K562 (cell line): ENCODE data around the gene STUB1. TPM values are rescaled to one million over a fixed set of nuclear protein-coding genes. Genes with fewer than 3 reads are reported as not detected.
A peak's percentile ranks its signal among the peaks of the same experiment; 100 is the strongest.

Experiments used
- ARID4B ChIP-seq: sonication (generic); formaldehyde crosslinking; IDR thresholded peaks from 2 replicates; pipeline ENCODE4 v1.8.0; 2022; ENCODE audit warnings: mild to moderate bottlenecking, missing genetic modification reagents
- E2F6 ChIP-seq, 2 experiments: IDR thresholded peaks; 2 replicates each; pipeline ENCODE4 v1.6.1; 2011; ENCODE audit warnings: borderline replicate concordance in 1 of 2, control low read depth in 1 of 2, low read depth in 1 of 2, low read length in 1 of 2, mild to moderate bottlenecking in 1 of 2, mixed read lengths in 1 of 2, moderate library complexity in 1 of 2; ENCODE audit not compliant: insufficient read depth in 1 of 2, insufficient read length in 1 of 2, poor library complexity in 1 of 2, severe bottlenecking in 1 of 2; ENCODE audit errors: extremely low read depth in 1 of 2
- HDGF ChIP-seq: fragments of 450-650 bp; IDR thresholded peaks from 2 replicates; pipeline ENCODE4 v1.6.1; 2016
- MECOM ChIP-seq: fragments of 250-450 bp; sonication (Bioruptor Pico); IDR thresholded peaks from 2 replicates; pipeline ENCODE4 v1.8.0; 2022; ENCODE audit warnings: inconsistent platforms
- MLLT1 ChIP-seq, 2 experiments: fragments of 450-650 bp; IDR thresholded peaks; 2 replicates each; pipeline ENCODE4 v1.6.1; 2016
- MYNN ChIP-seq, 2 experiments: sonication (generic); formaldehyde crosslinking in 1 of 2; IDR thresholded peaks; 2 replicates each; pipeline versions ENCODE4 v1.5.0 to v1.6.1; 2016 to 2020; ENCODE audit warnings: antibody characterized with exemption in 1 of 2, missing genetic modification reagents in 1 of 2
- USF2 ChIP-seq: sonication (generic); formaldehyde crosslinking; IDR thresholded peaks from 2 replicates; pipeline ENCODE4 v1.5.0; 2020; ENCODE audit warnings: missing genetic modification reagents
- YBX1 ChIP-seq: fragments of 450-650 bp; IDR thresholded peaks from 2 replicates; pipeline ENCODE4 v1.7.1; 2016; ENCODE audit warnings: mild to moderate bottlenecking
- ZNF24 ChIP-seq: fragments of 450-650 bp; IDR thresholded peaks from 2 replicates; pipeline ENCODE4 v1.6.1; 2016
- ZNF444 ChIP-seq: fragments of 250-450 bp; sonication (Bioruptor Pico); IDR thresholded peaks from 2 replicates; pipeline ENCODE4 v1.4.0; 2020; ENCODE audit warnings: mild to moderate bottlenecking, moderate library complexity
- ZNF592 ChIP-seq: fragments of 450-650 bp; IDR thresholded peaks from 2 replicates; pipeline ENCODE4 v1.6.1; 2017; ENCODE audit warnings: antibody characterized with exemption, mild to moderate bottlenecking
- ZNF644 ChIP-seq: fragments of 200-800 bp; sonication (Bioruptor generic); IDR thresholded peaks from 2 replicates; pipeline ENCODE4 v1.6.1; 2016; ENCODE audit warnings: low read depth, missing genetic modification characterization, missing compliant biosample characterization
- ZNF695 ChIP-seq: fragments of 450-650 bp; formaldehyde crosslinking; IDR thresholded peaks from 2 replicates; pipeline ENCODE4 v1.4.0; 2020; ENCODE audit warnings: mild to moderate bottlenecking, moderate library complexity
- polyA plus RNA-seq, 8 experiments: library from polyadenylated mRNA; depleted of rRNA in 4 of 8; stranded (reverse) in 5 of 8; unstranded in 3 of 8; fragments of >200 nt; fragmentation: Nextera tagmentation in 2 of 8; fragmentation: Illumina TruSeq in 1 of 8; extraction: Ambion mirVana in 2 of 8; extraction: Trizol in 1 of 8; gene quantifications; 2 replicates each; pipeline versions ENCODE4 v1.2.1 to v1.2.3, GENCODE V29; 2011 to 2014; ENCODE audit warnings: inconsistent platforms in 1 of 8, missing spikeins in 1 of 8
- total RNA-seq, 7 experiments: library from RNA; depleted of rRNA in 6 of 7; stranded (reverse); fragments of >200 nt in 6 of 7; fragmentation: Illumina TruSeq in 2 of 7; extraction: Trizol in 2 of 7; gene quantifications; 2 replicates each; pipeline versions ENCODE4 v1.2.1 to v1.2.3, GENCODE V29; 2011 to 2021; ENCODE audit warnings: low replicate concordance in 1 of 7

STUB1 gene
- total and polyA plus RNA-seq, 9 of the 15 experiments (the other 6 are each of a cell fraction or from before 2014, with no cell fraction given) = 10.6 to 251 (median 152) TPM

- TF ChIP-seq ZNF592 (peak; percentile 42; the same call in 1 of the 2 replicates), ZNF444 (CRISPR knock-in tag) (no peak), MECOM (no peak), USF2 (CRISPR knock-in tag) (peak; percentile 77), E2F6 (IDR thresholded peaks at IDR 0.05; ENCODE audit: borderline replicate concordance in 1 of 2, extremely low read depth in 1 of 2, insufficient read depth in 1 of 2, insufficient read length in 1 of 2, low read depth in 1 of 2, low read length in 1 of 2, poor library complexity in 1 of 2, severe bottlenecking in 1 of 2) (peak in 1 of 2 experiments; percentile 34), MYNN (IDR thresholded peaks at IDR 0.05) (0 out of 2 replicates have a peak, but pooled peaks have one; percentile 8), MYNN (CRISPR knock-in tag; IDR thresholded peaks at IDR 0.05) (no peak), MLLT1 (IDR thresholded peaks at IDR 0.05) (no peak), ARID4B (CRISPR knock-in tag) (0 out of 2 replicates have a peak, but pooled peaks have one; percentile 53), ZNF644 (tag) (no peak), ZNF695 (CRISPR knock-in tag) (no peak), YBX1 (no peak), HDGF (0 out of 2 replicates have a peak, but pooled peaks have one; percentile 21), ZNF24 (no peak)
Observed at GRCh38 chr16:637081-638018, 42.9 kb upstream of the STUB1 start (continued).
